NAMALWA (cell line): ENCODE data around the gene PHF13.
"Not testable (repeated sequence)": the region's sequence is repeated elsewhere in the genome, so short reads cannot be mapped to it uniquely, and the experiment has no call there.

Experiments used
- DNase-seq: peaks from one replicate; pipeline ENCODE4 v3.0.0-alpha.2; 2015; ENCODE audit warnings: low spot score

Gene PHF13

DNA sequence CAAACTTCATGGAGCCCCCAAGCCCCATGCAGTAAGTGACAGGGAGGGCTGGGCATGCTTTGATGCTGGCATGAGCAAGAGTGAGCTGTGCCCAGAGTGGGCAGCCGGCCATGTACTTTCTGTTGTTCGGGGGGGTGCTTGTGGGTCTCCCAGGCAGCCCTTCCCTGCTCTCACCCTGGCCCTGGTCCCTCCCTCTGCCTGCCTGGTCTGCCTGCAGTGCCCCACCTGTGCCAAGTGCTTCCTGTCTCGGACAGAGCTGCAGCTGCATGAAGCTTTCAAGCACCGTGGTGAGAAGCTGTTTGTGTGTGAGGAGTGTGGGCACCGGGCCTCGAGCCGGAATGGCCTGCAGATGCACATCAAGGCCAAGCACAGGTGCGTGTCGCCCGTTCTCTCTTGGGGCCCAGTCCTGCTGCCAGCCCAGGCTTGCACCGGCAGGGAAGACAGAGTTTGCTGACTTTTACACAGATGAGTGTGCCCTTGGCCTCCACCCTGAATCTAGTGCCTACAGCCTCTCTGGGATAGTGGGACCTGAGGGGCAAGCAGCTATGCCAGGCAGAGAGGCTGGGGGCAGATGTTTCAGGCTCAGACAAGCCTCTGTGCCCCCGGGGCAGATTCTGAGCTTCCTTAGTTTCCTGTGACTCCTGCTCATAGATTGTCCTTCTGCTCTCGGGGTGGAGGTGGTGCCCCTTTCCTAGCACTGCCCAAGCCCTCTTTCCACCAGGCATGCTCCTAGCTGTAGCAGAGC lies 26.1 kb upstream of the PHF13 start:
- DNase-seq = peak; percentile 82

GRCh38 chr1:6588128-6588892 lies 25.2 kb upstream of the PHF13 start:
- DNase-seq = no peak

DNA sequence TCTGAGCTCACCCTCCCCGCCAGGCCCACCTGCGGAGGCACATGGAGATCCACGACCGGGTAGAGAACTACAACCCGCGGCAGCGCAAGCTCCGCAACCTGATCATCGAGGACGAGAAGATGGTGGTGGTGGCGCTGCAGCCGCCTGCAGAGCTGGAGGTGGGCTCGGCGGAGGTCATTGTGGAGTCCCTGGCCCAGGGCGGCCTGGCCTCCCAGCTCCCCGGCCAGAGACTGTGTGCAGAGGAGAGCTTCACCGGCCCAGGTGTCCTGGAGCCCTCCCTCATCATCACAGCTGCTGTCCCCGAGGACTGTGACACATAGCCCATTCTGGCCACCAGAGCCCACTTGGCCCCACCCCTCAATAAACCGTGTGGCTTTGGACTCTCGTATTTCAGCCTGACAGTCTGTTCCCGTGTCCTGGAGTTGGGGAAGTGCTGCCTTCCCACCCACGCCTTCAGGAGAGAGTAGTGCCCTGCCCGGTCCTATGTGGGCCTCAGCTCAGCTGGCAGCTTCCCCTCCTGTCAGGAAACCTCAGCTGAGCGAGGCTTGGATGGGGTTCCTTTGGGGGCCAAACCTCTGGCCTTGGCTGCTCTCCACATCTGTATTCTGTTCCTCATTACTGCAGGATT lies 24.5 kb upstream of the PHF13 start:
- DNase-seq = no peak

- DNase-seq = no peak
Measured at GRCh38 chr1:6590046-6590445, 23.5 kb upstream of the PHF13 start.

DNA sequence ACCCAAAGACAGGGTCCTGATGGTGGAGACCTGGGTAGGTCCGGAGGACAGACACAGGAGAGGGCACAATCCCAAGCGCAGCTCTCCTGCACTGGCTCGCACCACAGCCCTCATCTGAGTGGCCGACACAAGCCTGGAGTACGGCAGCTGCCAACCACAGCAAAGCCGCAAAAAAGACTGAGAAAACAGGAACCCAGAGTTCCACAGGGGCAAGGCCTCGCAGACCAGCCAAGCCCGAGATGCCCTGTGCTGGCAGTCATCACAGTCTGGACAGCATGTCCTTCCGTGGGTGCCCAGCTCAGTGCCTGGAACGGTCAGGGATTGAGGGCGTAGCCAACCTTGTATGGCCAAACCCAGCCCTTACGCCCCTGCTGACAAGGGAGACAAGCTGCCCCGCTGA lies 22.3 kb upstream of the PHF13 start:
- no peak for DNase-seq

DNA sequence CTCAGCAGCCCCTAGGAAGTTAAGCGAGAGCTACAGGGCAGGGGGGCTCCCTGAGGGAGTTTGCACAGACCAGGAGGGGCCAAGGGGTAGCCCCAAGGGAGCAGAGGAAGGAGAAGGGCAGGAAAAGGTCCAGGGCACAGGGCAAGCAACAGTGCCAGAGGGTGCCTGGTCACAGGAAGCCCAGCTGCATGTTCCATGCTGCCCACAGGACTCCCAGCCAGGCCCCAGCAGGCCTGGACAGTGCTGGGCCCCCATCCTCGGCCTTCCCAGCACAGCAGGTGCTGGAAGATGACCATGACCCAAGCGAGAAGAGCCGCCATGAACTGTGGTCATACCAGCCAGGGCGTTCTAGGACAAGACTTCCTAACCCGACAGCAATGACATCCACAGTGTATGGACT lies 21.9 kb upstream of the PHF13 start:
- no peak for DNase-seq

GRCh38 chr1:6592441-6592840 lies 21.1 kb upstream of the PHF13 start:
- DNase-seq = no peak

DNA sequence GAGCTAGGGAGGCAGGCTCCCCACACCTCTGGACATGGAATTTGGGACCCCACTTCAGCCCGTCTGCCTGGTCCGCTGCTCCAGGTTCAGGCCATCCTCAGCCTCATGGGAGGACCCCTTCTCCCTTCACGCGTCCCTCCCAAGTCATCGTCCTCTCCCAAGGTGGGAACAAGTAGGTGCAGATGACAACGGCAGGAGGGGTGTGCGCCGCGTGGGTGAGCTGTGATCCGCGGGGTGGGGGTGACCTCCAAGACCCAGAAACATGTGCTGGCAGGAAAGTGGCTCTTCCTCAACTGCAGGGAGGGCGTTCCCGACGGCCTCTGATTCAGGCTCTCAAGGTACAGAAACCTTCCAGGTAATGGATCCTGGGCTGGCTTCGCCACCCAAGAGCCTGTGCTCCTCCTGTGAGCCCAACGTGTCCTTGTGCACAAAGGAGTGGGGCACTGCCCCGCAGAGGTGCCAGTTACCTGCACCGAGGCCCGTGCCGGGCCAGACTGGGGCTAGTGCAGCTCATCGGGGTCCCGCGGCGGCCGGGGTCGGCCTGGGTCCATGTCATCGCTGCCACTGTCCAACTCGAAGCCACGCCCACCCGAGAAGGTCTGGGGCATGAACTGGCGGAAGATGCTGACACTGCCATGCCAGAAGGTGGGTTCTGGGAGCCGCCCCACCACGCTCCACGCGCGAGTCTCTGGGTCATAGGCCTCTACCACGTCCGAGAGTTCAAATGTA lies 20.5 kb upstream of the PHF13 start:
- DNase-seq = no peak

DNA sequence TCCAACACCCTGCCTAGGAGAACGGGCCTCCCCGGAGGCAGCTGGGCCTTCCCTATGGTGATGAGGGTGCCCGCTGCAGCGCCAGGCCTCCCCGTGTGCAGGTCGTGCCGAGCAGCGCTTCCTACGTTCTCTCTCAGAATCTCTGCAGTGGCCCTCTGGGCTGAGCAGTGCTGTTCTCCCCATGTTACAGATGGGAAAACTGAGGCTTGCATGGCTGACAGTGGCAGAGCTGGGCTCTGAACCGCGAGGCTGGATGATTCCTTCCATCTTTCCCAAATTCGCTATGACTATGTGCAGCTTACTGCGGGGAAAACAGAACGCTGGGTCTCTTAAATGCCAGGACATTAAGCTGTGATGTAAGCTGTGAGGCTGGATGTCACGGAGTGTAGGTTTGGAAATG lies 19.7 kb upstream of the PHF13 start:
- DNase-seq = no peak

GRCh38 chr1:6594977-6595740 lies 18.4 kb upstream of the PHF13 start:
- DNase-seq = no peak

DNA sequence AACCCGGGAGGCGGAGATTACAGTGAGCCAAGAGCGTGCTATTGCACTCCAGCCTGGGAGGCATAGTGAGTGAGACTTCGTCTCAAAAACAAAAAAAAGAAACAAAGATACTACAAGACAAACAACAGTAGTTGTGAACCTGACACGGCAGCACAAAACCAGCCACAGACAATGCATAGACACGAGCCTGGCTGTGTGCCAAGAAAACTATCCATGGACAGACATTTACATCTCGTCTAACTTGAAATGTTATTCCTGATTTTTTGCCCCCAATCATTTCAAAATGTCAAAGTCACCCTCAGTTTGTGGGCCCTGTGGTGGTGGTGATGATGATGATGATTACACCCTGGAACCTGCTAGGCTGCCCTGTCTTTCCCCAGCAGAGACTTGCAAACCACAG lies 17.2 kb upstream of the PHF13 start:
- DNase-seq = no peak

DNA sequence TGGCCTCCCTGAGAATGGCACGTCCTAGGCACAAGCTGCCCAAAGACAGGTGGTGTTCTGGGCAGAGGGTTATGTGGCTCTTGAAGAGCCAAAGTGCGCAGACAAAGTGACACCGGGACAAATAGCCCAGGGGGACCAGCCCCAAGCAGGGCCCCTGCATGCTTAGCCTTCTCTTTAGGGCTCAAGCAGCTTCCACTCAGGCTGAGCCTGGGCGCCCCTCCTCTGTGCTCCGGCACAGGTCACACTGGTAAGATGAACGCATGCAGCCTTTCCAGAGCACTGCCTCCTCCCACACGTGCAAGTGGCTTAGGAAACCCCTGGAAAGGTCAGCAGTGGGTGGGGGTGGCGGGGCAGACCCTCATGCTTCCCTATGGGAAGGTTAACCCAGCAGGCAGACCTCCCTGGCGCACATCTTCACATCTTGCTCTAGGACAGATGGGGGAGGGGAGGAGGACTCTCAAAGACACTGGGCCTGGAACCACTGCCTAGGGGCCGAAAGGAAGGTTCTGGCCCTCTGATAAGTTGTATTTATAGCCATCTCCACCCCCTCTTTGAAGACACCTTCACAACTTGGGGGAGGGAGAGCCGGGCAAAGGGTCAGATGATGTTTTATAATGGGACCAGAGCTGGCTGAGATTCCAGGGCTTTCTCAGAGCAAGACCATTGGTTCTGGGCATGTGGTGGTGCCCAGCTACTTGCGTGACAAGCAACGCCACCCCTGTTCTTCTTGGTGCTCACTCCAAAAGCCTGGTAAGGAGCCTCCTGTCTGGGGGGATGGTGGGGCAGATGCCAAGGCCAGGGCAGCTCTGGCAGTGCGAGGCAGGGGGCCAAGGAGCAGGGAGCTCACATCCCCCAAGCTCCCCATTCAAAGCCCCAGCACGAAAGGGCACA lies 16.4 kb upstream of the PHF13 start:
- DNase-seq = no peak

- DNase-seq = no peak
Measured at GRCh38 chr1:6597777-6598131, 15.8 kb upstream of the PHF13 start.

- peak; percentile 48 for DNase-seq
Measured at GRCh38 chr1:6599141-6599975, 14.2 kb upstream of the PHF13 start.

DNA sequence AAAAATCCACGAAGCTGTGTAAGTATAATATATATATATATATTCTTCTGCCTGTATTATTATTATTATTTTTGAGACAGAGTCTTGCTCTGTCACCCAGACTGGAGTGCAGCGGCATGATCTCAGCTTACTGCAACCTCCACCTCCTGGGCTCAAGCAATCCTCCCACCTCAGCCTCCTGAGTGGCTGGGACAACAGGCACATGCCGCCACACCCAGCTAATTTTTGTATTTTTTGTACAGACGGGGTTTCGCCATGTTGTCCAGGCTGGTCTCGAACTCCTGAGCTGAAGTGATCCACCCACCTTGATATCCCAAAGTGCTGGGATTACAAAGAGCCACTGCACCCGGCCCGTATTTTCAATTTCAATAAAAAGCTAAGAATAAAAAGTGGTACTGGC lies 13.5 kb upstream of the PHF13 start:
- not testable (repeated sequence) for DNase-seq

GRCh38 chr1:6600410-6601048 lies 13.0 kb upstream of the PHF13 start:
- DNase-seq = no peak

DNA sequence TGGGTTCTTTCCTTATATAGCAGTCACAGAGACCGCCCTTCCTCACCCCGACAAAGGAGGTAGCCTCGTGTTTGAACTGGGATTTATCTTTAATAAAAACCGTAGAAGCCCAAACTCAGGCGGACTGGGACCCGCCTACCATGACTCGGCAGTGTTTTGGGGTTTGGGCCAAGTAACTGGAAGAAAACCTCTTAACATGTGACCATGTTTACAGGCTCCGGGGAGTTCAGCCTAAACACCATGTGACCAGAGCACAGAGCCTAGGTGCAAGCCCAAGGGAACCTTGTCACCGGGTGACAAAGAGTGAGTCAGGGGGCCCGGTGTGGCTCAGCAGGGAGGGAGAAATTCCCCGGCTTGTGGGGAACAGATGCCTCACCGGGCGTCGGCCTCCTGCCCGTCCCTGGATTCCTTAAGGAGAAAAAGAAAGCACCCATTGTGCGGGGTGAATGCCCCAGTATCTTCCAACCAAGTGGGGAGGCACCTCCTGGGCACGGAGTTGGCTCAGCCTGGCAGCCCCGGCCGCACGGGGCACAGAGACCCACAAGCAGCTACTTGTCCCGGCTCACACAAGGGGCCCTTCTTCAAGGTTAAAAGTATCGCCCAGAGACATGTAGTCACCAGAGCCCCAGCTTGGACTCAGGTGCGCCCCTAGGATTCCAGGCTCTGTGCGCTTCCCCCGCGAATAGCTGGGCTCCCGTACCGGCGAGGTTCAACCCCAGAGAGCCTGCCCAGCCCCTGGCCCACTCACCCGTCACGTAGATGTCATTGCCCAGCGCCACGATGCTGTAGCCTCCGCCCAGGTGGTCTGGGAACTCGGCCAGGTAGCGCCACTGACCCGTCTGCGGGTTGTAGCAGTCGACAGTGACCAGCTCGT lies 12.2 kb upstream of the PHF13 start:
- peak; percentile 87 for DNase-seq

GRCh38 chr1:6601923-6602668 lies 11.4 kb upstream of the PHF13 start:
- no peak for DNase-seq
